Thyroid gland (tissue), 4 donors: Measurements from ENCODE around the gene UBE2D1.

Experiments
- CTCF ChIP-seq, 6 experiments: fragments of 200-600 bp in 3 of 6; fragments of 450-650 bp in 3 of 6; sonication (generic) in 3 of 6; IDR thresholded peaks; one replicate each; pipeline ENCODE4 v1.5.1; 2016 to 2019; ENCODE audit warnings: antibody characterized with exemption in 6 of 6, mild to moderate bottlenecking in 2 of 6, inconsistent platforms in 1 of 6, moderate library complexity in 1 of 6
- POLR2A ChIP-seq, 2 donors: fragments of 450-650 bp; IDR thresholded peaks; one replicate each; pipeline ENCODE4 v1.6.1; 2017; ENCODE audit warnings: antibody characterized with exemption in 2 of 2, mild to moderate bottlenecking in 2 of 2, moderate library complexity in 1 of 2

- TF ChIP-seq CTCF (IDR thresholded peaks at IDR 0.05) (no peak), POLR2A (IDR thresholded peaks at IDR 0.05) (no peak)
Observed at GRCh38 chr10:58318346-58318745, 16.5 kb upstream of the UBE2D1 start.
